GM23338 (cell line): ENCODE measurements around the gene MTURN. TPM values are rescaled to one million over a fixed set of nuclear protein-coding genes. Genes with fewer than 3 reads are reported as not detected.

Experiments
- ATAC-seq: fragments of 200-7000 bp; cut with Tn5 transposase; 3 replicates; pipeline ENCODE4 v1.9.1; 2020
- DNase-seq: peaks from one replicate; pipeline ENCODE4 v3.0.0-alpha.2; 2015; ENCODE audit warnings: low spot score
- H2AFZ ChIP-seq: fragments of 200-600 bp; sonication (generic); 2 replicates; pipeline ENCODE4 v1.8.0; 2016; ENCODE audit warnings: antibody characterized with exemption, mild to moderate bottlenecking, moderate library complexity
- H3F3A ChIP-seq: fragments of 200-600 bp; sonication (generic); replicated peaks from 2 replicates; pipeline ENCODE4 v1.8.0; 2017; ENCODE audit warnings: antibody characterized with exemption, mixed run types, low read depth
- H3K27ac ChIP-seq: fragments of 200-600 bp; sonication (generic); 2 replicates; pipeline ENCODE4 v1.6.1; 2016; ENCODE audit warnings: low read depth
- H3K27me3 ChIP-seq: fragments of 200-600 bp; sonication (generic); 2 replicates; pipeline ENCODE4 v1.8.0; 2016; ENCODE audit warnings: mild to moderate bottlenecking, mixed run types, moderate library complexity; ENCODE audit not compliant: insufficient read depth
- H3K36me3 ChIP-seq: fragments of 200-600 bp; sonication (generic); 2 replicates; pipeline ENCODE4 v1.8.0; 2016; ENCODE audit warnings: mild to moderate bottlenecking; ENCODE audit not compliant: insufficient read depth
- H3K4me1 ChIP-seq: fragments of 200-600 bp; sonication (generic); 2 replicates; pipeline ENCODE4 v1.8.0; 2016; ENCODE audit warnings: mild to moderate bottlenecking, moderate library complexity; ENCODE audit not compliant: insufficient read depth
- H3K4me2 ChIP-seq: fragments of 200-600 bp; sonication (generic); 2 replicates; pipeline ENCODE4 v1.7.1; 2017; ENCODE audit warnings: mixed run types
- H3K4me3 ChIP-seq: fragments of 200-600 bp; sonication (generic); 2 replicates; pipeline ENCODE4 v1.6.1; 2016; ENCODE audit warnings: mixed run types
- H3K79me2 ChIP-seq: fragments of 200-600 bp; sonication (generic); replicated peaks from 2 replicates; pipeline ENCODE4 v1.8.0; 2017; ENCODE audit warnings: mild to moderate bottlenecking; ENCODE audit not compliant: insufficient read depth
- H3K9me2 ChIP-seq: fragments of 200-600 bp; sonication (generic); 2 replicates; pipeline ENCODE4 v1.8.0; 2017; ENCODE audit not compliant: insufficient read depth
- H4K20me1 ChIP-seq: fragments of 200-600 bp; sonication (generic); replicated peaks from 2 replicates; pipeline ENCODE4 v1.8.0; 2017; ENCODE audit warnings: mild to moderate bottlenecking; ENCODE audit not compliant: insufficient read depth
- H3K27ac Mint-ChIP-seq: 2 replicates; pipeline ENCODE4 v1.8.0; 2020; ENCODE audit warnings: inconsistent platforms, mild to moderate bottlenecking, moderate library complexity, mixed read lengths
- H3K27me3 Mint-ChIP-seq: 3 replicates; pipeline ENCODE4 v1.8.0; 2022; ENCODE audit warnings: low read depth, mild to moderate bottlenecking, moderate library complexity, mixed read lengths, inconsistent platforms; ENCODE audit not compliant: insufficient read depth, poor library complexity
- H3K36me3 Mint-ChIP-seq: 3 replicates; pipeline ENCODE4 v1.8.0; 2021; ENCODE audit warnings: low read depth, mild to moderate bottlenecking, inconsistent platforms, moderate library complexity, mixed read lengths
- H3K4me1 Mint-ChIP-seq: 3 replicates; pipeline ENCODE4 v1.8.0; 2020; ENCODE audit warnings: mild to moderate bottlenecking, inconsistent platforms, mixed read lengths
- H3K4me3 Mint-ChIP-seq: 3 replicates; pipeline ENCODE4 v1.8.0; 2021; ENCODE audit warnings: moderate library complexity, mild to moderate bottlenecking, inconsistent platforms, mixed read lengths
- H3K9me3 Mint-ChIP-seq: 3 replicates; pipeline ENCODE4 v1.8.0; 2020; ENCODE audit warnings: moderate library complexity, mild to moderate bottlenecking, inconsistent platforms, mixed read lengths
- EZH2 ChIP-seq: fragments of 200-600 bp; sonication (generic); IDR thresholded peaks from one replicate; pipeline ENCODE4 v1.8.0; 2017; ENCODE audit warnings: antibody characterized with exemption, mild to moderate bottlenecking, low read depth; ENCODE audit not compliant: unreplicated experiment
- EZH2phosphoT487 ChIP-seq: fragments of 200-600 bp; sonication (generic); IDR thresholded peaks from one replicate; pipeline ENCODE4 v1.8.1; 2018; ENCODE audit warnings: antibody characterized with exemption; ENCODE audit not compliant: unreplicated experiment
- JUNB ChIP-seq: IDR thresholded peaks from one replicate; pipeline ENCODE4 v1.6.1; 2016; ENCODE audit warnings: antibody characterized with exemption; ENCODE audit not compliant: unreplicated experiment
- NANOG ChIP-seq: IDR thresholded peaks from 2 replicates; pipeline ENCODE4 v1.6.1; 2016; ENCODE audit warnings: antibody characterized with exemption, borderline replicate concordance
- POLR2AphosphoS5 ChIP-seq: IDR thresholded peaks from 2 replicates; pipeline ENCODE4 v1.6.1; 2016; ENCODE audit warnings: antibody characterized with exemption, low read depth
- ZNF114 ChIP-seq: fragments of 250-450 bp; sonication (Bioruptor Pico); IDR thresholded peaks from 2 replicates; pipeline ENCODE4 v1.5.0; 2020; ENCODE audit warnings: mild to moderate bottlenecking, moderate library complexity
- polyA plus RNA-seq: library from polyadenylated mRNA; unstranded; fragments of >200 nt; fragmentation: Nextera tagmentation; extraction: Ambion mirVana; gene quantifications from 2 replicates; pipeline ENCODE4 v1.2.1, GENCODE V29; 2016
- total RNA-seq: library from RNA; depleted of rRNA; stranded (reverse); fragments of >200 nt; shearing (Covaris generic); gene quantifications from 2 replicates; pipeline ENCODE4 v1.2.3, GENCODE V29; 2014
- TF ChIP-seq, protein P1 (sequence below): IDR thresholded peaks from one replicate; pipeline ENCODE4 v1.6.1; 2018; ENCODE audit warnings: antibody characterized with exemption; ENCODE audit not compliant: unreplicated experiment

Gene MTURN
- total and polyA plus RNA-seq, 2 experiments from 2014 or later = 3.1 to 8.7 TPM

DNA sequence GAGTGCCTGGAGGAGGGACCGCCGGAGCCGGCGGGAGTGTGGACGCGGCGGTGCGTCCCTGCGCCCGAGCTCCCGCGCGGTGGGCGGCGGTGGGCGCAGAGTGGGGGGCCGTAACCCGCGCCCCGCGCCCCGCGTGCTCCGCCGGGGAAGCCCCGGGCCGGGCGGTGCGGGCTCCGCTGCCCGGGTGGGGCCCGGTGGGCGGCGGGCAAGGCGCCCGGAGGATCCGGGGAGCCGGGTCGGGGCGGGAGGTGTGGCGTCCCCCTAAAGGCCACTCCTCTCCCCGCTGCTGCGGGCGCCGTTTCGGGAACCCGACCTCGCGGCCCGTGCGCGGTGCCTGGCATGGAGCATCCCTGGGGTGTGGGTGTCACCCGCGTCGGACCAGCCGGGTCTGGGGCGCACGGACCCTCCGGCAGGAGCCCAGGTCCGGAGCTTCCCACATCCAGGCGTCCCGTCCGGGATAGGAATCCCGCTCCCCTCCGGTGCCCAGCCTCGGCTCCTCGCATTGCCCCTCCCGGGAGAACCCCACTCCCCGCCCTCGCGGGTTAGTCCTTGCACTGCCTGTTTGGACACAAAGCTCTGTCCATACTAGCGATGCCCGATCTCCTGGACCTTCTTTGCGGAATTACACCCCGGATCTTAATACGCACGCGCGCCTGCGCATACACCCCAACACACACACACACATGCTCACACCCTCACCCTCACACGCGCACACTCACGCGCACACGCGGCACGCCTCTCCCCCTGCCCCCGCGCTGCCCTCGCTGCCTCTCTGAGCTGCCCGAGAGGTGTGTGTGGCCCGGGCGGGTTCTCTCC, 723 bp downstream of the MTURN start:
- H3K4me1 Mint-ChIP-seq = peaks cover 8% of the 10 kb centered on the region
- Histone ChIP-seq H3K9me2 (no peaks in the 10 kb centered on the region), H3K4me1 (no peaks in the 10 kb centered on the region), H3F3A (no peaks in the 10 kb centered on the region), H3K4me3 (peak overlapping the region; percentile 89), H2AFZ (peak overlapping the region; percentile 96), H3K36me3 (no peaks in the 10 kb centered on the region), H4K20me1 (peaks cover 9% of the 10 kb centered on the region), H3K4me2 (peak overlapping the region; percentile 95), H3K79me2 (0 out of 2 replicates have a peak, but pooled peaks cover 8% of the 10 kb centered on the region), H3K27me3 (peaks cover 28% of the 10 kb centered on the region), H3K27ac (no peak overlapping the region)
- DNase-seq = peak; percentile 58
- peaks cover 23% of the 10 kb centered on the region for H3K27me3 Mint-ChIP-seq
- ATAC-seq = peak; percentile 24
- no peak overlapping the region; the same call in 1 of the 2 replicates for H3K27ac Mint-ChIP-seq
- no peaks in the 10 kb centered on the region; the same call in 2 of the 3 replicates for H3K36me3 Mint-ChIP-seq
- no peaks in the 10 kb centered on the region for H3K9me3 Mint-ChIP-seq
- peak overlapping the region; percentile 92 for H3K4me3 Mint-ChIP-seq
- TF ChIP-seq JUNB = no peak
- TF ChIP-seq EZH2 = peak; percentile 26

DNA sequence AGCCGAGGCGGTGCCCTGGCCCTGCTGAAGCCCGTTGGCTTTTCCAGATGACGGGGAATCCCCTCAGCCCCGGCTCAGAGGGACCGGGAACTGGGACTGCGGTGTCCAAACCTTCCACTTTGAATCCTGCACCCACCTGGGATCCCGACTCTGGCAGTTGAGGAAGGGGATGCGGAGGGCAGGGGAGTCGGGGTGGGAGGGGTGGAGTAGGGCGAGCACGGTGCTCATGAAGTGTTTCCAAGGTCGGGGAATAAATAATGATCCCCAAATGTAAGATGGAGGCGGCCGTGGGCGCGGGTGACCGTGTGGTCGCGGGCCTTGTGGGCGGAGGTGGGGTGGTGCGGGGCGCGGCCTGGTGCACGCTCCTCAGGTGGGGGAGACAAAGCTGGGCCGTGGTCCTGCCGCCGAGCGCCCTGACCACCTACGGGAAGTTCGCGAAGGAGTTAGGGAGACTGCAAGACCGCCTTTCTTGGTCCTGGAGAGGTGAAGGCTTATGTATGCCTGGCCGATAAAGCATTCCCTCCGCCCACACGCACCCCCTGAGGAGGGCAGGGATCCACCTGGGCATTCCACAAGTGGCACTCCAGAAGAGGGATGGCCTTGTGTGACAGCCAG, 1.4 kb downstream of the MTURN start:
- Histone ChIP-seq H3K36me3 (no peaks in the 10 kb centered on the region), H4K20me1 (peaks cover 9% of the 10 kb centered on the region), H3K9me2 (no peaks in the 10 kb centered on the region), H3K27ac (no peak overlapping the region), H3K4me1 (no peaks in the 10 kb centered on the region), H3K4me2 (peak overlapping the region; percentile 95), H2AFZ (peak overlapping the region; percentile 96), H3K4me3 (peak overlapping the region; percentile 89), H3F3A (no peaks in the 10 kb centered on the region), H3K79me2 (0 out of 2 replicates have a peak, but pooled peaks cover 9% of the 10 kb centered on the region), H3K27me3 (peaks cover 28% of the 10 kb centered on the region)
- DNase-seq (peak; percentile 54), ATAC-seq (peak; percentile 60)
- Mint-ChIP-seq H3K4me3 (peak overlapping the region; percentile 92), H3K36me3 (no peaks in the 10 kb centered on the region; the same call in 2 of the 3 replicates), H3K27ac (no peak overlapping the region; the same call in 1 of the 2 replicates), H3K9me3 (no peaks in the 10 kb centered on the region), H3K27me3 (peaks cover 23% of the 10 kb centered on the region), H3K4me1 (peaks cover 8% of the 10 kb centered on the region)
- TF ChIP-seq, protein P1, sequence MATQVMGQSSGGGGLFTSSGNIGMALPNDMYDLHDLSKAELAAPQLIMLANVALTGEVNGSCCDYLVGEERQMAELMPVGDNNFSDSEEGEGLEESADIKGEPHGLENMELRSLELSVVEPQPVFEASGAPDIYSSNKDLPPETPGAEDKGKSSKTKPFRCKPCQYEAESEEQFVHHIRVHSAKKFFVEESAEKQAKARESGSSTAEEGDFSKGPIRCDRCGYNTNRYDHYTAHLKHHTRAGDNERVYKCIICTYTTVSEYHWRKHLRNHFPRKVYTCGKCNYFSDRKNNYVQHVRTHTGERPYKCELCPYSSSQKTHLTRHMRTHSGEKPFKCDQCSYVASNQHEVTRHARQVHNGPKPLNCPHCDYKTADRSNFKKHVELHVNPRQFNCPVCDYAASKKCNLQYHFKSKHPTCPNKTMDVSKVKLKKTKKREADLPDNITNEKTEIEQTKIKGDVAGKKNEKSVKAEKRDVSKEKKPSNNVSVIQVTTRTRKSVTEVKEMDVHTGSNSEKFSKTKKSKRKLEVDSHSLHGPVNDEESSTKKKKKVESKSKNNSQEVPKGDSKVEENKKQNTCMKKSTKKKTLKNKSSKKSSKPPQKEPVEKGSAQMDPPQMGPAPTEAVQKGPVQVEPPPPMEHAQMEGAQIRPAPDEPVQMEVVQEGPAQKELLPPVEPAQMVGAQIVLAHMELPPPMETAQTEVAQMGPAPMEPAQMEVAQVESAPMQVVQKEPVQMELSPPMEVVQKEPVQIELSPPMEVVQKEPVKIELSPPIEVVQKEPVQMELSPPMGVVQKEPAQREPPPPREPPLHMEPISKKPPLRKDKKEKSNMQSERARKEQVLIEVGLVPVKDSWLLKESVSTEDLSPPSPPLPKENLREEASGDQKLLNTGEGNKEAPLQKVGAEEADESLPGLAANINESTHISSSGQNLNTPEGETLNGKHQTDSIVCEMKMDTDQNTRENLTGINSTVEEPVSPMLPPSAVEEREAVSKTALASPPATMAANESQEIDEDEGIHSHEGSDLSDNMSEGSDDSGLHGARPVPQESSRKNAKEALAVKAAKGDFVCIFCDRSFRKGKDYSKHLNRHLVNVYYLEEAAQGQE = no peak
- TF ChIP-seq NANOG = no peak
- no peak for TF ChIP-seq EZH2phosphoT487
- no peak for TF ChIP-seq ZNF114 (CRISPR knock-in tag)
- TF ChIP-seq POLR2AphosphoS5 = no peak
